Hepatocyte (in vitro differentiated cells): ENCODE measurements around the gene RNF130. TPM values are rescaled to one million over a fixed set of nuclear protein-coding genes. Genes with fewer than 3 reads are reported as not detected.

Experiments
- DNase-seq: peaks from one replicate; pipeline ENCODE4 v3.0.0-alpha.2; 2016; ENCODE audit warnings: low spot score
- H2AFZ ChIP-seq: fragments of 200-600 bp; sonication (generic); 2 replicates; pipeline ENCODE4 v1.6.0; 2016; ENCODE audit warnings: antibody characterized with exemption, mild to moderate bottlenecking
- H3K27ac ChIP-seq: fragments of 200-600 bp; sonication (generic); 2 replicates; pipeline ENCODE4 v1.5.1; 2016; ENCODE audit warnings: mild to moderate bottlenecking
- H3K27me3 ChIP-seq: fragments of 200-600 bp; sonication (generic); 2 replicates; pipeline ENCODE4 v1.6.1; 2016
- H3K36me3 ChIP-seq: fragments of 200-600 bp; sonication (generic); replicated peaks from 2 replicates; pipeline ENCODE4 v1.5.1; 2016; ENCODE audit warnings: low read depth; ENCODE audit not compliant: insufficient read depth
- H3K4me1 ChIP-seq: fragments of 200-600 bp; sonication (generic); 2 replicates; pipeline ENCODE4 v1.5.1; 2016; ENCODE audit warnings: mild to moderate bottlenecking, moderate library complexity; ENCODE audit not compliant: insufficient read depth
- H3K4me2 ChIP-seq: fragments of 200-600 bp; sonication (generic); 2 replicates; pipeline ENCODE4 v1.6.0; 2016
- H3K4me3 ChIP-seq: fragments of 200-600 bp; sonication (generic); 2 replicates; pipeline ENCODE4 v1.5.1; 2016; ENCODE audit warnings: mild to moderate bottlenecking
- H3K79me2 ChIP-seq: fragments of 200-600 bp; sonication (generic); 2 replicates; pipeline ENCODE4 v1.6.0; 2017; ENCODE audit warnings: mild to moderate bottlenecking
- H3K9me2 ChIP-seq: fragments of 200-600 bp; sonication (generic); replicated peaks from 2 replicates; pipeline ENCODE4 v1.6.0; 2017; ENCODE audit warnings: mild to moderate bottlenecking; ENCODE audit not compliant: insufficient read depth
- H3K9me3 ChIP-seq: fragments of 200-600 bp; sonication (generic); 2 replicates; pipeline ENCODE4 v1.5.1; 2016; ENCODE audit warnings: low read depth, mild to moderate bottlenecking
- H4K20me1 ChIP-seq: fragments of 200-600 bp; sonication (generic); 2 replicates; pipeline ENCODE4 v1.6.0; 2016; ENCODE audit warnings: mild to moderate bottlenecking; ENCODE audit not compliant: insufficient read depth, poor library complexity, severe bottlenecking
- EZH2 ChIP-seq: fragments of 200-600 bp; sonication (generic); IDR thresholded peaks from 2 replicates; pipeline ENCODE4 v1.6.1; 2016; ENCODE audit warnings: antibody characterized with exemption, mild to moderate bottlenecking, borderline replicate concordance
- EZH2phosphoT487 ChIP-seq: fragments of 200-600 bp; sonication (generic); IDR thresholded peaks from one replicate; pipeline ENCODE4 v1.6.1; 2018; ENCODE audit warnings: antibody characterized with exemption, mild to moderate bottlenecking, low read depth, moderate library complexity; ENCODE audit not compliant: unreplicated experiment, severe bottlenecking
- WGBS: methylation state at CpG from one replicate; pipeline ENCODE4 v1.1.6; 2016; ENCODE audit warnings: low lambda C conversion rate; ENCODE audit errors: missing lambda C conversion rate; 5-methylcytosine and 5-hydroxymethylcytosine counted together
- polyA plus RNA-seq: library from polyadenylated mRNA; unstranded; fragments of >200 nt; fragmentation: Nextera tagmentation; extraction: Ambion mirVana; gene quantifications from 2 replicates; pipeline ENCODE4 v1.2.1, GENCODE V29; 2016
- total RNA-seq: library from RNA; depleted of rRNA; stranded (reverse); fragments of >200 nt; gene quantifications from 2 replicates; pipeline ENCODE4 v1.2.3, GENCODE V29; 2014
- TF ChIP-seq, protein P1 (sequence below): fragments of 200-600 bp; sonication (generic); IDR thresholded peaks from 2 replicates; pipeline ENCODE4 v1.5.1; 2016; ENCODE audit warnings: antibody characterized with exemption, mild to moderate bottlenecking; ENCODE audit not compliant: poor library complexity

Gene RNF130
- total and polyA plus RNA-seq, 2 experiments from 2014 or later = 42.4 to 64.9 TPM

DNA sequence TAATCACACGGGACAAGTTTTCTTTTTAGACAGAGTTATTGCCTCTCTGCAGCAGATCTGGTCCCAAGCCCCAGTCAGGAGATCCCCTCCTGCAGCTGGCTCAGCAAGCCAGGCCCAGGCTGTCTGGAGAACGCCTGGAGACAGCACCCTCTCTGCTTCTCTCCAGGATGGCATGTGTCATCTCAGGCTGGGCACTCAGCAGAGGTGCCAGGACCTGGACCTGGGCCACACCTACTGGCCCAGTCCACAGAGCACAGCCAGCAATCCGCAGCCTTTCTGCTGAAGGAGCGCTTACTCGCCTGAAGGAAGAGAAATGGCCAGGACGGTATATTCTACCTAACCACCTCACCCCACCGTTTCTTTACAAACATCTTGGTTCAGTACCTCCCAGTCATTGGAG lies 159.2 kb downstream of the RNF130 start:
- Histone ChIP-seq H3K36me3 (no peaks in the 10 kb centered on the region), H2AFZ (no peak overlapping the region), H3K27me3 (no peaks in the 10 kb centered on the region), H4K20me1 (no peaks in the 10 kb centered on the region), H3K9me3 (no peaks in the 10 kb centered on the region), H3K4me1 (peaks cover 5% of the 10 kb centered on the region), H3K4me3 (no peak overlapping the region), H3K4me2 (no peak overlapping the region), H3K9me2 (no peaks in the 10 kb centered on the region), H3K79me2 (no peaks in the 10 kb centered on the region), H3K27ac (no peak overlapping the region)
- DNase-seq = no peak
- WGBS = 86% methylated on average over 7 of the region's 7 CpGs
- TF ChIP-seq EZH2 = no peak
- TF ChIP-seq, protein P1, sequence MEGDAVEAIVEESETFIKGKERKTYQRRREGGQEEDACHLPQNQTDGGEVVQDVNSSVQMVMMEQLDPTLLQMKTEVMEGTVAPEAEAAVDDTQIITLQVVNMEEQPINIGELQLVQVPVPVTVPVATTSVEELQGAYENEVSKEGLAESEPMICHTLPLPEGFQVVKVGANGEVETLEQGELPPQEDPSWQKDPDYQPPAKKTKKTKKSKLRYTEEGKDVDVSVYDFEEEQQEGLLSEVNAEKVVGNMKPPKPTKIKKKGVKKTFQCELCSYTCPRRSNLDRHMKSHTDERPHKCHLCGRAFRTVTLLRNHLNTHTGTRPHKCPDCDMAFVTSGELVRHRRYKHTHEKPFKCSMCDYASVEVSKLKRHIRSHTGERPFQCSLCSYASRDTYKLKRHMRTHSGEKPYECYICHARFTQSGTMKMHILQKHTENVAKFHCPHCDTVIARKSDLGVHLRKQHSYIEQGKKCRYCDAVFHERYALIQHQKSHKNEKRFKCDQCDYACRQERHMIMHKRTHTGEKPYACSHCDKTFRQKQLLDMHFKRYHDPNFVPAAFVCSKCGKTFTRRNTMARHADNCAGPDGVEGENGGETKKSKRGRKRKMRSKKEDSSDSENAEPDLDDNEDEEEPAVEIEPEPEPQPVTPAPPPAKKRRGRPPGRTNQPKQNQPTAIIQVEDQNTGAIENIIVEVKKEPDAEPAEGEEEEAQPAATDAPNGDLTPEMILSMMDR = no peak
- TF ChIP-seq EZH2phosphoT487 = no peak

DNA sequence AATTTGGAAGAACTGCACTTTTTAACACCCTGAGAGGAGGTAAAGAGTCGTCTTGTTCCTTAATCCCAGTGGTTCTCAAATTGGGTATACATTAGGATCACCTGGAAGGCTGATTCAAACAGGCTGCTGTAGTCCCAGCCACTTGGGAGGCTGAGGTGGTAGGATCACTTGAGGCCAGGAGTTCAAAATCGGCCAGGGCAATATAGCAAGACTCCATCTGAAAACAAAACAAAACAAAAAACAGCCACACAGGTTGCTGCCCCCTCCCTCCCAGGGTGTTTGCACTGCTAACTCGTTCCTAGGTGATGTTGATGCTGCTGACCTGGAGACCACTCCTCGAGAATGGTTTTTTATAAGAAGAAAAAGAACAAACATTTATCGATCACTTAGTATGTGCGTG lies 162.3 kb downstream of the RNF130 start:
- no peak overlapping the region for H3K4me2 ChIP-seq
- no peak overlapping the region for H3K27ac ChIP-seq
- H3K4me3 ChIP-seq = no peak overlapping the region
- no peak overlapping the region for H2AFZ ChIP-seq
- no peaks in the 10 kb centered on the region for H3K36me3 ChIP-seq
- DNase-seq = no peak
- peaks cover 27% of the 10 kb centered on the region for H3K79me2 ChIP-seq
- no peak for TF ChIP-seq EZH2phosphoT487
- TF ChIP-seq, protein P1 = no peak
- no peak for TF ChIP-seq EZH2
- H3K4me1 ChIP-seq = peaks cover 14% of the 10 kb centered on the region
- WGBS = 90% methylated on average over 6 of the region's 6 CpGs
- H3K27me3 ChIP-seq = no peaks in the 10 kb centered on the region
- no peaks in the 10 kb centered on the region for H4K20me1 ChIP-seq
- H3K9me3 ChIP-seq = no peaks in the 10 kb centered on the region
- H3K9me2 ChIP-seq = no peaks in the 10 kb centered on the region

DNA sequence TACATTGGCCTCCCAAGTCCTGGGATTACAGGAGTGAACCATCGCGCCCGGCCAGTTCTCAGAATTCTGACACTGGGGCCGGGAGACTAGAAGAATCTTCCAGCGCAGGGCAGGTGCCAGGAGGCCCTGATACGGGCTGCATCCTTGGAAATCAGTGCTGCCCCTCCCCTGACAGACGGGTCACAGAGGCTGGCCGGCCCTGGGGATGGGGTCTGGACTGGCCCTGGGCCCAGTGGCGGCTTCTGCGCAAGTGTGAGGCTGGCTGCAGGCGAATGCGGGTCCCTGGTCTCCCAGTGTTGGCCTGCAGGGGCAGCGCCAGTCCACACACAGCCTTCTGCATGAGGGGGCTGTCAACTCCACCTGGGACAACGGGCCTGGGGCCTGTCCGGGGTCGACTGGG lies 163.0 kb downstream of the RNF130 start:
- H3K36me3 ChIP-seq = no peaks in the 10 kb centered on the region
- no peak overlapping the region for H3K27ac ChIP-seq

More for the DNA sequence above, 163.0 kb downstream of the RNF130 start:
- Histone ChIP-seq H3K79me2 (peaks cover 27% of the 10 kb centered on the region), H3K4me2 (peak overlapping the region; percentile 96), H2AFZ (no peak overlapping the region), H3K4me3 (no peak overlapping the region), H4K20me1 (no peaks in the 10 kb centered on the region), H3K9me2 (no peaks in the 10 kb centered on the region), H3K27me3 (no peaks in the 10 kb centered on the region), H3K9me3 (no peaks in the 10 kb centered on the region), H3K4me1 (peaks cover 14% of the 10 kb centered on the region)
- TF ChIP-seq, protein P1 = peak; percentile 22
- TF ChIP-seq EZH2phosphoT487 = no peak
- DNase-seq = no peak
- 82% methylated on average over 16 of the region's 16 CpGs for WGBS
